GM18870 (cell line): Measurements from ENCODE around the gene BLMH.
"Not testable (repeated sequence)": the region's sequence is repeated elsewhere in the genome, so short reads cannot be mapped to it uniquely, and the experiment has no call there.

Source experiments
- ATAC-seq: cut with Tn5 transposase; IDR thresholded peaks from one replicate; pipeline ENCODE4 v1.9.1; 2021; ENCODE audit warnings: moderate library complexity; ENCODE audit not compliant: unreplicated experiment

The BLMH gene

GRCh38 chr17:30209930-30210329 is 81.8 kb downstream of the BLMH start:
- ATAC-seq, result no peak

- ATAC-seq, result no peak
These were observed 83.5 kb downstream of the BLMH start for GRCh38 chr17:30208214-30208613.

- no peak for ATAC-seq
These were observed 84.1 kb downstream of the BLMH start for GRCh38 chr17:30207655-30208054.

GRCh38 chr17:30203471-30203981 is 88.2 kb downstream of the BLMH start:
- ATAC-seq, result no peak

- not testable (repeated sequence) for ATAC-seq
These were observed 91.1 kb downstream of the BLMH start for GRCh38 chr17:30200656-30201055.

GRCh38 chr17:30200106-30200505 is 91.6 kb downstream of the BLMH start:
- ATAC-seq, result no peak

GRCh38 chr17:30199600-30199999 is 92.1 kb downstream of the BLMH start:
- ATAC-seq, result no peak
